ENCODE data around the gene TUBA8.
"Not testable (repeated sequence)": the region's sequence is repeated elsewhere in the genome, so short reads cannot be mapped to it uniquely, and the experiment has no call there.

Gene TUBA8

DNA sequence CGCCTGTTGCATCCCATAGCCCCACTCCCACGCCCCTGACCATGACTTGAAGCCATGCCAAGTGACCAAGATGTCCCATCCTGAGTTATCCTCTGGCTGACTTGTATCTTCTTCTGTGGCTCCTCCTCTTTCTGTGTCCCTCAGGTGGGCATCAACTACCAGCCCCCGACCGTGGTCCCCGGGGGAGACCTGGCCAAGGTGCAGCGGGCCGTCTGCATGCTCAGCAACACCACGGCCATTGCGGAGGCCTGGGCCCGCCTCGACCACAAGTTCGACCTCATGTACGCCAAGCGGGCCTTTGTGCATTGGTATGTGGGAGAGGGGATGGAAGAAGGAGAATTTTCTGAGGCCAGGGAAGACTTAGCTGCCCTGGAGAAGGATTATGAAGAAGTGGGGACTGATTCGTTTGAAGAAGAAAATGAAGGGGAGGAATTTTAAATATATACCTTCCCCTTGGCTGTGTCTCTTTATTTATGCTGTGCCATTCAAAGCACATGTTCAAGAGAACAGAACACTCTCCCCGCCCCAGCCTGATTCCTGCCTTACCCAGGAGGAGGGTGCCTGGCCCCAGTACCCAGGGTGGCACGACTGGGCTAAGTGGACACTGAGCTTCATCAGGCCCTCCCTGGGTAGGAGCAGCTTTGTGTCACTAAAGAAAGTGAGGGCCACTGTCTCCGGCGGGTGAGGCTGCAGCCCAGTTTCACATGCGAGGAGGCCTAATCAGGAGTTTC lies 20.3 kb downstream of the TUBA8 start:
- DNase-seq (ENCODE audit: low spot score) = no peak

DNA sequence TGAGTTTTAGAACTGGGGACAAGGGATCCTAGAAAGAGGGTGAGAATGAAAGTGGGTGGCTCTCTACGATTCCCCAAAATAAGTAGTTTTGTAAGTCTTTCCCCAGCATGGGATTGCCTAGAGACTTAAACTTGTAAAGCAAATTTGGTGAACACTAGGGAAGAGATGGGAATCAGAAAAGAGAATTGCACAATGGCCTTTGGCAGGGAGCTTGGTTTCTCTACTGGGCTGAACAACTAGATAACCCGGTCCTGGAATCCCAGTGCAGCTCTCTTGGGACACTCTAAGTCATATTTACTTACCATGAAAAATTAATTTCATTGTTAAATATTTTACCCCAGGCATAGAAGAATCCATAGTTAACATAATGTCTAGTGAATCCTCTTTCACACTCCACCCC lies 22.8 kb downstream of the TUBA8 start:
- no peak for DNase-seq (ENCODE audit: low spot score)

DNA sequence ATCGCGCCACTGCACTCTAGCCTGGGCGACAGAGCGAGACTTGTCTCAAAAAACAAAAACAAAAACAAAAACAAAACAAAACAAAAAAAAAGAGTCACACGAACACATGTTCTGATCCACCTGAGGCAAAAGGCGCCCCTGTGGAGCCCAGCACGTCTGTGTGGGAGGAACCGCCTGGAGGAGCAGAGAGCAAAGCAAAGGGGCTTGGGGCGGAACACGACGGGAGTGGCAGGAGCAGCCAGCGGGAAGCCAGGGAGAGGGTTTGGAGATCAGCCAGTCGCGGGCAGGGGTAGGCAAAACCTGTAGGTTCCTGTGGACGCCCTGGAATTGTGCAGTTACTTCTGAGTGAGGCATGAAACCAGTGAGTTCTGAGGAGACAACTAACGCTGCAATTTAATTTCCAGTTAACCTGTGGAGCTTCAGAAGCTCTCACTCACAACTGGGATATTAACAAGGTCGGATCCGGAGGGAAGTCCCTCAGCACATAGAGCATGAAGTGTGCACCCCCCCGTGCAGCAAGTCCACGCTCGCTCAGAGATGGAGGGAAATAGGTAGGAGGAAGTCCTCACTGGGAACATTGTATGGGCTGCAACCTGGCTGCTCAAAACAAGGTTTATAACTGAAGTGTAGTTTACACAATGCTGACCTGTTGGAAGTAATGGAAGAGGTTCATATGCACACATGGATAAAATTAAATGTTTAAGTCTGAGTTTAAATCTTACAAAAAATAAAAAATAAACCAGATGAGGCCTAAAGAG lies 26.1 kb downstream of the TUBA8 start:
- no peak for DNase-seq (ENCODE audit: low spot score)

DNA sequence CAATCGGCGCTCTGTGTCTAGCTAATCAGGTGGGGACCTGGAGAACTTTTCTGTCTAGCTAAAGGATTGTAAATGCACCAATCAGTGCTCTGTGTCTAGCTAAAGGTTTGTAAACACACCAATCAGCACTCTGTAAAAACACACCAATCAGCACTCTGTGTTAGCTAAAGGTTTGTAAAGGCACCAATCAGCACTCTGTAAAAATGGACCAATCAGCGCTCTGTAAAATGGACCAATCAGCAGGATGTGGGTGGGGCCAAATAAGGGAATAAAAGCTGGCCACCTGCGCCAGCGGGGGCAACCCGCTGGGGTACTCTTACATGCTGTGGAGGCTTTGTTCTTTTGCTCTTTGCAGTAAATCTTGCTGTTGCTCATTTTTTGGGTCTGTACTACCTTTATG lies 30.4 kb downstream of the TUBA8 start:
- DNase-seq (ENCODE audit: low spot score) = not testable (repeated sequence)

DNA sequence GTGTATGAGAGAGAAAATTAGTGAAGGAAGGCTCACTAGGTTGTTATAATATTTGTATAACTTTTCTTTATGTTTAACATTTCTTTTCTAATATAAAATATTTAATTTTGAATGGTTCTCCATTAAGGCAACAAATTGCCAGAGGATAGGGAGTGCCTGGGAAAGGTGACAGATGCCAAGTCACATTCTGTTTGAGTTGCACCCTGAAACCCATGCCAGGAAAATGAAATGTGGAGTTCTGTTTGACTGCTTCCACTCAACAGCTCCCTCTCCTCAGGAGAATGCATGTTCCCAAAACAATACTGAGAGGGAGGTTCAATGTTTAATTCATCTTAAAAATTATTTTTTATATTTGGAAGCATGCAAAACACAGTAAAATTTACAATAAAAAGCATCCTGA lies 33.5 kb downstream of the TUBA8 start:
- DNase-seq (ENCODE audit: low spot score) = no peak

DNA sequence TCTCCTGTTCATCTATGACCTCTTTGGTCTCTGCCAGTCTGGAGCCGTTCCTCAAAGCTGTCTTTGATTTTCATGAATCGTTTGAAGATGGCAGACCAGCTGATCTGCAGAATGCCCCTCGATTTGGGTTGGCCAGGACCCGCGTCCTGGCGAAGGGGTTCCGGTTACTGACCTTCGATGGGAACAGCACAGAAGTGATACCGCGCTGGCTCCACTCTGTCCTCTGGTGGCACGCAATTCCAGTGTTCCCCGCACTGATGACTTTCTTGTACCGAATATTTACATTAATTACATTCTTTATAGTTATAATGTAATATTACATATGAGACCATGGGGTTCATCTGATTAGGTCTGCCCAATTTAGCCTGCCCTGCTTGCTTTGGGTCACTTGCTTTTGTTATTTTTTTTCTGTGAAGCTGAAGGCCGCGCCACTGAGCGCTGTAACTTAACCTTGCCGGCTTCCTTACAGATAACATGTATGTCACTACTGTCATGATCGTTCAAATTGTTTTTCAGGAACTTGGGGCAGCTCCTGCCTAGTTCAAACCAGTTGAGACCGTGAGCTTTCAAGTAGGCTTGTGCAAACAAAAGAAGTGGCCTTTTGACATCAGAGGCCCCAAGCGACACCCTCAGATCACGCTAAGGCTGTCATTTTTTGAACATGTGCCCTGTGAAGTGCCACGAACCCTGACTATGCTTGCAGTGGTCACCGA lies 35.2 kb downstream of the TUBA8 start:
- no peak for DNase-seq (ENCODE audit: low spot score)

DNA sequence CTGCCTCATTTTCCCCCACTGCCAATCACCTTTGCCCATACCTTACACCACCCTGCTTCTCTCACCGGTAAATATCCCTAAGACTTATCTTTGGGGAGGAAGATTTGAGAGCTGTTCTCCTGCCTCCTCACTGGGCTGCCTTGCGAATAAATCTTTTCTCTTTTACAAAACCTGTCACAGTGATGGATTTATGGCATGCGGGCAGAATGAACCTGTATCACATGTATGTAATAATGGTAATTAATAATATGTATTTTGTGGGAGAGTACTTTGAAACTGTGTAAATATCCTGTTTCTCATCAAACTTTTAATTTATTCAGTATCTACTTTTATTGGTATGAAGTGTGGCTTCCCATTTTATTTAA lies 35.8 kb downstream of the TUBA8 start:
- no peak for DNase-seq (ENCODE audit: low spot score)

DNA sequence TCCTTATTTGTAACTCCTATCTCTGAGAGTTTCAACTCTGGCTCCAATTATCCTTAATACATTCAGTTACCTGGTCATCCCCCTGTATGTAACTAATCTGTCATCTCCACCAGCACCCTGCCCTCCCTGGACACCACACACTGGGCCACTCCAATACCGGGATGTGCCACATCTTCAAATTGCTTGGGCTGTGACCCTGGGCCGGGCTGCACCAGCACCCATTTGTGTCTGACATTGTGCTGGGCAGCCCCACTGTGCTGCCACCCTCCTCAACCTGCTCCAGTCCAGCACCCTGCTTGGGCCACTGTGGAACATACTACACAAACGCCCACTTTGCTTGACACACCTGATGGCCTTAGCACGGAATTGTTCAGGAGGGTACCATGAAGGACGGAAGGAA lies 37.2 kb downstream of the TUBA8 start:
- DNase-seq (ENCODE audit: low spot score) = no peak

DNA sequence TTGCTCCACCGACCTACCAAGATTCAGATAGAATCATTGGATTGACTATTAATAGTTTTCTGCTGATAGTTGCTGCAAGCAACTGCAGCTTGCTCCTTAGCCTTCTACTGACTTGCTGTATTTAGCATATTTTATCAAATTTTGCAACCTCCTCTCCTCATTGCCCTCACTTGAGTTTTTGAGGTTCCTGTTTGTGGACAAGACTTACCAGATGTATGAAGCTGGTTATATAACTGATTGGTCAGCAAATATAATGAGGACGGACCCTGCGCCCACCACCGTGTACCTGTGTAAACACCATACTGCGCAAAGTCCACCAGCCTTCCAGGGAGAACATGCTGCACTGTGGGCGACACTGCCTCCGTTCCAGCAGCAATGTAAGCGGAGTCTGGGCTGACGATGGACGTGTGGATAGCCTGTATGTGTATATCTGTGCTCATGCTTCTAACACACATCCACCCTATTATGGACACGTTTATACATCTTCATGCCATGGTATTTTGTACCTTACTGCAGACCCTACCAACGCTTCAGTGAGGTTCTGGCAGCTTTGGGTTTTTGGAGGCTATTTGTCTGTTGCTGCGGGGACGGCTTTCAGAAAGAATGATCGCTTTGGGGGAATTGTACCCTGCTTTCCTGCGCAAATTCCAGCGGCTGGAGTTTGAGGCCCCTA lies 37.8 kb downstream of the TUBA8 start:
- DNase-seq (ENCODE audit: low spot score) = no peak

DNA sequence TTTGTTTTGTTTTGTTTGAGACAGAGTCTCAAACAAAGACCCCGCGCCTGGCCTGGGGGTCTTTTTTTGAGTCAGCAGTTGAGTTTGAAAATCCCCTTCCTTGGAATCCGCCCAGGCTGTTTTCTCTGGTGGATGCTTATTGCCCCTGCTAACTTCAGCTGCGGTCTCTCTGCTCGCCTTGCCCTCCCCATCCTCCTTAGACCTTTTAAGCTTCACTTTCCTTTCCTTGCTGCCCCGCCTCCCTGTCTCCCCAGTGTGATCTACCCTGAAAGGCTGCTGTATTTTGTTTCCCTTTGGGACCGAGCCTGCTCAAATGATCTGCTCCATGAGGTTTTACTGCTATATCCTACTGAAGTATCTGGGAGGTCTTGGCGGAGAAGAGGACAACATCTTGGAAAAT lies 41.9 kb downstream of the TUBA8 start:
- no peak for DNase-seq (ENCODE audit: low spot score)

DNA sequence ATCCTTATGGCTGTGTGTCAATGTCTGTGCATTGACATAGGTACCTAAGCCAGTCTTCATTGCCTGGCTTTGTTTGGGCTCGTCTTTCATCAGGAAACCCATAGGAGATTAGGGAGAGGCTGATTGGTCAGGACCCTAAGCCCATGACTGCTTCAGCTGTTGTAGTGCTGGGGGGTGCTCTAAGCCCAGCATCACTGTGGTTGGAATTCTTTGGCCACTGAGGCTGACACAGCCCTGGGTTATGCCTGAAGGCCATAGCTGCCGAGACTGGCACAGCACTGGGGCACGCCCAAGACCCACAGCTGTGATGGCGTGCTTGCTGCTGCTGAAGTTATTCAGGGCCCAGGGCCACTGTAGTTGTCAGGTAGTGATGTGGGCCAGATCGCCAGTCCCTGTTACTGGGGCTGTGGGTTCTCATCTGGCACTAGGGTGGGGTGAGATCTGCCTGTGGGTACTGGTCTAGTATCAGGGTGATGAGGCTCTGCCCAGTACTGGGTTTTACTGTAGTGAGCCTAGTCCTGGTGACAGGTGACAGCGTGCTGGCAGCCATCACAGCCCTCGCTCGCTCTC lies 44.3 kb downstream of the TUBA8 start:
- DNase-seq (ENCODE audit: low spot score) = no peak

DNA sequence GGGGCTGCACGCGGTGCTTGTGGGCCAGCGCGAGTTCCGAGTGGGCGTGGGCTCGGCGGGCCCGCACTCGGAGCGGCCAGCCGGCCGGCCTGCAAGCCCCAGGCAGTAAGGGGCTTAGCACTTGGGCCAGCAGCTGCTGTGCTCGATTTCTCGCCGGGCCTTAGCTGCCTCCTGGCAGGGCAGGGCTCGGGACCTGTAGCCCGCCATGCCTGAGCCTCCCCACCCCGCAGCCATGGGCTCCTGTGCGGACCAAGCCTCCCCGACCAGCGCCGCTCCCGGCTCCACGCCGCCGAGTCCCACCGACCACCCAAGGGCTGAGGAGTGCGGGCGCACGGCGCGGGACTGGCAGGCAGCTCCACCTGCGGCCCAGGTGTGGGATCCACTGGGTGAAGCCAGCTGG lies 44.9 kb downstream of the TUBA8 start:
- not testable (repeated sequence) for DNase-seq (ENCODE audit: low spot score)

DNA sequence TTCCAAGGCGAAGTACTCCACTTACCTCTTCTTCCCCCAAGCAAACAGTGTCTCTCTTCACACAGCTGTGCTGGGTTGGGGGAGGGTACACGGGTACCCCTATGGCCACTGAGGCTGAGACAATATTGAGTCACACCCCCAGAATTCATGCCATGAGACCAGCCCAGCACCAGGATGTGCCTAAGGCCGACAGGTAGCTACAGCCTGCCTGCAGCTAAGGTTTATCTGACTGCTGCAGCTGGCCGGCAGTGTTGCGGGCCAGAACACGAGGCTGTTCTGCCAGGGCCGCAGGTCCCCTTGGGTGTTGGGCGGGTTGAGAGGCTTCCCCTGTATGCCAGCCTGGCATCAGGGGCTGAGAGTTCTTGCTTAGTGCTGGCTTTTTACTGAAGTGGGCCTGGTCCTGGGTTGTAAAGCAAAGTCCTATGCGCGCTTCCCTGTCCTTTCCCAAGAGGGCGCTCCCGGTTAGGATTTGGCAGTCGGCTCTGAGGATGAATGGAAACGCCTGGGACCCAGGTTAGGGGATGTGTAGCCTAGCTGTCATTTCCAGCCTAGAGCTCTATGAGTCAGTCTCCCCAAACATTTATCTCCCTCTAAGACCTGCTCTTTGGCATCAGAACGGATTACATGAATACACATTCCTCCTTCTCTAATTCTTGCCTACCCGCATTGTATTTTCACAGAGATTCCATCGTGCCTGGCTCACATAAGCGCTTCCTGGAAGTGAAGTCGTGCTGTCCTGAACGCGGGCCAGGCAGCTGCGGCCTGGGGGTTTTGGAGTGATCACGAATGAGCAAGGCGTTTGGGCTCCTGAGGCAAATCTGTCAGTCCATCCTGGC lies 46.5 kb downstream of the TUBA8 start:
- peak; percentile 81 for DNase-seq (ENCODE audit: low spot score)

DNA sequence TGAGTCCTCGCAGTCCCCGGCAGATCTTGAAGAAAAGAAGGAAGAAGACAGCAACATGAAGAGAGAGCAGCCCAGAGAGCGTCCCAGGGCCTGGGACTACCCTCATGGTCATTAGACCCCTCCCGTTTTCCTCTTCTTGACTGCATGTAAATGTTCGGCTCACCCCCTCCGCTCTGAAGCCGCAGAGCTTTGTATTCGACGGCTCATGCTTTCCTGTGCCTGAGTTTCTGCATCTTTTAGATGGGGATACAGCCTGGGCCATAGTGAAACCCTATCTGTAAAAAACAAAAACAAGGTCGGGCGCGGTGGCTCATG lies 47.1 kb downstream of the TUBA8 start:
- DNase-seq (ENCODE audit: low spot score) = no peak

DNA sequence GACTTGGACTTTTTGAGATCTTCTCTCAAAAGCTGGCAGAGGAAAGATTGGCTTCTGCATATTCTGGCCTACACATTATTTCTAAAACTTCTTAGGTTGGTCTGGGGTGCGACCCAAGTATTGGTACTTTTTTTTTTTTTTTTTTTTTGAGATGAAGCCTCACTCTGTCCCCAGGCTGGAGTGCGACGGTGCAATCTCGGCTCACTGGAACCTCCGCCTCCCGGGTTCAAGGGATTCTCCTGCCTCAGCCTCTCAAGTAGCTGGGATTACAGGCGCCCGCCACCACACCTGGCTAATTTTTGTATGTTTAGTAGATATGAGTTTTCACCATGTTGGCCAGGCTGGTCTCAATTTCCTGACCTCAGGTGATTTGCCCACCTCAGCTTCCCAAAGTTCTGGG lies 50.0 kb downstream of the TUBA8 start:
- DNase-seq (ENCODE audit: low spot score) = not testable (repeated sequence)

DNA sequence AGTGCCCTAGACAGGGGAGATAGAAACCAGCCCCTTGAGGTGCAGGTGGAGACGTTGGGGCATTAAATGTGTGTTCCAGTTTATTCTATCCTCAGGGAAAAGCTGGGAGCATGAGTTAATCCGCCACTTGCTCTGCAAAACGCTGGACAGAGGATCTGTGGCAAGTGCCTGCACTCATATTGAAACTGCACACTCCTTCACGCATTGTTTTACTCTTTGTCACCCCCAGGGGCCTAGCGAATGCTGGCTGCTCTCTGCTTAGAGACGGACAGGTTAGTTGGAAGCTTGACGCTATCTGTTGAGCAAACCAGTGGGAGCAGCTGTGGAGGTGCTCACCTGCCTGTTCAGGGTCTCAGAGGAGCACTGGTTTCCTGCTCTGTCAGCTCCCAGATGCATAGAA lies 53.2 kb downstream of the TUBA8 start:
- DNase-seq (ENCODE audit: low spot score) = not testable (repeated sequence)

DNA sequence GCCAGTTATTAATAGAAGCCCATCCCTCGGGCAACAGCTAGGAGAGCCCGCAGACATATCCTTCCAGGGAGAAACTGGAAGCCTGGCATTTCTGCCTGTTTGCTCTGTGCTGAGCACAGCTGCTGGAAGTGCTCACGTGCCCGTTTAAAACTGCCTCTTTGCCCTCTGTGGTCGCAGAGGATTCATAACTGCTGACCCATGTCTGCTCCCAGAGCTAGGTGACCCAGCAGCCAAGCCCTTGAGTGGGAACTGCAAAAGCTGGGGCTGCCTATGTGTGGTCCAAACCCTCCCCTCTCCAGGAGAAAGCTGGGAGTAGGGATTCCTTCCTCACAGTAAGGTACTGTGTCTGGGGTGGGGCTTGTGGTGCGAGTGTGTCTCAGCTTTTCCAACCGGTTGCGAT lies 54.0 kb downstream of the TUBA8 start:
- not testable (repeated sequence) for DNase-seq (ENCODE audit: low spot score)

DNA sequence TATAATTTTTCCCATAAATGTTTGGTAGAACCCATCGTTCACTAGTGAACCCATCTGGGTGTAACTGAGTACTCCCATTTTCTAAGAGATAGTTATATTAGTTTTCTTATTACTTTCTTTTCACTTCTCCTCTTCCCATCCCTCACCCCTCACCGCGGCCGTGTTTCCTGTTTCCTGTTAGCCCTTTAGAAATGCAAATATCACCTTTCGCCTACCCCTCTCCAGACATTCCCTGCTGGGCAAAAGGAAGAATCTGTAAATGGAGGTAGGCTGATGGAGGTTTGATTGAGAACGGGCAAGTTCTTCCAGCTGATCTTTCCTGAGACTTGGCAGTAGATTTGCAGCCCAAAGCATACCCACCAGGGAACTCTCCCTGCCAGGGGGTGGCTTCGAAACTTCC lies 54.7 kb downstream of the TUBA8 start:
- not testable (repeated sequence) for DNase-seq (ENCODE audit: low spot score)

DNA sequence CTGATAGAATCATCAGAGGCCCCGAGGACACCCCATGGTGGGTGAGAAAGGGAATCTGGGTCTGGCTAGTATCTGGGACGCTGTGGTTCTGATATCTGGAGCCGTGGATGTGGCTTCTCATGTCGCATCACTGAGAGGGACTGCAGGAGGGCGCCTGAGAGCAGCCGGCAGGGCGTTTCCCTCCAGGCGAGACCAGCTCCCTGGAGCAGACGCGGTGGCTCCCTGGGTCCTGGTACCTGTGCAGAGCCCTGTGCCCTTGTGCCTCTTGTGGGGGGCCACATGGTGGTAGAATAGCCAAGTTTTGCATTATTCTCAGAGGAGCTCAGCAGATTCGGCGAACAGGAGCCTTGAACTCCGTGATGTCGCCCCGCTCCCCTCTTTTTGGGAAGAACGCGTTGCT lies 59.7 kb downstream of the TUBA8 start:
- not testable (repeated sequence) for DNase-seq (ENCODE audit: low spot score)

DNA sequence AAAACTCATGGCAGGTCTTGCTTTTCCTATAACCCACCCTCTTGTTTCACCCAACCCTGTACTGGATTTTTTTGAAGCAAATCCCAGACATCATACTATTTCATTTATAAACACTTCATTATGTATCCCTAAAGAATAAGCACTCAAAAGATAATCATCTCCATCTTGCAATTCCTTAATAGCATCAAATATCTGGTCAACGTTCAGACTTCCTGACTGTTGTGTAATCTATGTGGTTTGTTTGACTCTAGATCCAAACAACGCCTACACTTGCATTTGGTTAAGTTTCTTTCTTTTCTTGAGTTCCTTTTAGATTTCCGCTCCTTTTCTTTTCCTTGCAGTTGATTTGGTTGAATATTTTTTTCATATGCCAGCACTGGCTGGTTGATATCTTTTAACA lies 61.6 kb downstream of the TUBA8 start:
- not testable (repeated sequence) for DNase-seq (ENCODE audit: low spot score)

DNA sequence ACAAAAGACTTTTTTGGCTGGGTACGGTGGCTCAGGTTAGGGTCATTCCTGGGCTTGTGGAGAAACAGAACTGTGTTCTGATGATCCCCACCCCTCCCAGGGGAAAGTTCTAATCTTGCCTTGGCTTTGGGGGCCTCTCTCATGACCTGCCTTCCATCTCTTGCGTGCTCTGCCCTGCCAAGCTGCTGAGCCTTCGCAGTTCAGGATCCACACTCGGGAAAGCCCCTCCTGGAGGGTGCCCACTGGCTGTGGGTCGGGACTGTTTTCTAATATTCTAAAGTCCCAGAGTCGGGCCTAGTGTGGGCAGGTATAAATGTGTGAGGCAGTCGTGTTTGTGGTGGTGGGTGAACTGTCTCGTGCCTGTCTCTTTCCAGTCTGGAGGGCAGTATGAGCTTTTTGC lies 62.2 kb downstream of the TUBA8 start:
- DNase-seq (ENCODE audit: low spot score) = not testable (repeated sequence)
